DOHH2 (cell line): ENCODE results near the gene DMRT1.

Experiments
- CTCF ChIP-seq: fragments of 200-600 bp; sonication (generic); IDR thresholded peaks from one replicate; pipeline ENCODE4 v1.5.1; 2014; ENCODE audit warnings: antibody characterized with exemption, mild to moderate bottlenecking, low read depth, low read length; ENCODE audit not compliant: poor library complexity, severe bottlenecking
- EZH2phosphoT487 ChIP-seq: fragments of 200-600 bp; sonication (generic); IDR thresholded peaks from 2 replicates; pipeline ENCODE4 v1.6.1; 2017; ENCODE audit warnings: borderline replicate concordance, mild to moderate bottlenecking, antibody characterized with exemption, low read length, moderate library complexity, mixed read lengths

- TF ChIP-seq EZH2phosphoT487 (no peak), CTCF (no peak)
Measured at GRCh38 chr9:905906-906305, 64.4 kb downstream of the DMRT1 start.
